ENCODE data around the gene TAS1R2. TPM values are rescaled to one million over a fixed set of nuclear protein-coding genes. Genes with fewer than 3 reads are reported as not detected.
"Not testable (repeated sequence)": the region's sequence is repeated elsewhere in the genome, so short reads cannot be mapped to it uniquely, and the experiment has no call there.

Gene TAS1R2
- total RNA-seq, result not detected

GRCh38 chr1:18859560-18859959 lies at the start of gene TAS1R2:
TAS1R2 (minus strand) TSS chr1:18859660; CDS start chr1:18859660, 0 bp downstream.
- DNase-seq, result no peak

- DNase-seq, result no peak
Measured at GRCh38 chr1:18907917-18908845, 48.7 kb upstream of the TAS1R2 start.

GRCh38 chr1:18907021-18907916 lies 47.8 kb upstream of the TAS1R2 start:
- DNase-seq, result peak; percentile 61

GRCh38 chr1:18903291-18903756 lies 43.9 kb upstream of the TAS1R2 start:
- no peak for DNase-seq

GRCh38 chr1:18902523-18903290 lies 43.2 kb upstream of the TAS1R2 start, which contains the start of gene ALDH4A1:
ALDH4A1 (minus strand) TSS chr1:18902555; CDS start chr1:18902523, 32 bp downstream.
- peak; percentile 92 for DNase-seq

GRCh38 chr1:18901952-18902522 lies 42.6 kb upstream of the TAS1R2 start:
- DNase-seq, result no peak

- no peak for DNase-seq
Measured at GRCh38 chr1:18901147-18901951, 41.9 kb upstream of the TAS1R2 start.

- no peak for DNase-seq
Measured at GRCh38 chr1:18900303-18900841, 40.9 kb upstream of the TAS1R2 start.

- DNase-seq, result no peak
Measured at GRCh38 chr1:18899363-18900049, 40.0 kb upstream of the TAS1R2 start.

GRCh38 chr1:18898567-18898966 lies 39.1 kb upstream of the TAS1R2 start:
- no peak for DNase-seq

- no peak for DNase-seq
Measured at GRCh38 chr1:18895317-18895716, 35.9 kb upstream of the TAS1R2 start.

- DNase-seq, result no peak
Measured at GRCh38 chr1:18893120-18893519, 33.7 kb upstream of the TAS1R2 start.

- not testable (repeated sequence) for DNase-seq
Measured at GRCh38 chr1:18891858-18892257, 32.4 kb upstream of the TAS1R2 start.

- DNase-seq, result no peak
Measured at GRCh38 chr1:18891426-18891780, 31.9 kb upstream of the TAS1R2 start.

- no peak for DNase-seq
Measured at GRCh38 chr1:18890706-18891425, 31.4 kb upstream of the TAS1R2 start.

- no peak for DNase-seq
Measured at GRCh38 chr1:18886003-18886335, 26.5 kb upstream of the TAS1R2 start.

GRCh38 chr1:18885311-18886002 lies 26.0 kb upstream of the TAS1R2 start:
- DNase-seq, result no peak

GRCh38 chr1:18884727-18885126 lies 25.3 kb upstream of the TAS1R2 start:
- no peak for DNase-seq

- no peak for DNase-seq
Measured at GRCh38 chr1:18884419-18884717, 24.9 kb upstream of the TAS1R2 start.
